GM12874 (cell line): ENCODE results near the gene SSH2.
A peak's percentile ranks its signal among the peaks of the same experiment; 100 is the strongest.

Experiments
- TF ChIP-seq, protein P1 (sequence below): IDR thresholded peaks from 2 replicates; pipeline ENCODE4 v1.5.1; 2011; ENCODE audit warnings: low read depth, mild to moderate bottlenecking, control low read depth, low read length, moderate library complexity; ENCODE audit not compliant: insufficient read depth

Gene SSH2

DNA sequence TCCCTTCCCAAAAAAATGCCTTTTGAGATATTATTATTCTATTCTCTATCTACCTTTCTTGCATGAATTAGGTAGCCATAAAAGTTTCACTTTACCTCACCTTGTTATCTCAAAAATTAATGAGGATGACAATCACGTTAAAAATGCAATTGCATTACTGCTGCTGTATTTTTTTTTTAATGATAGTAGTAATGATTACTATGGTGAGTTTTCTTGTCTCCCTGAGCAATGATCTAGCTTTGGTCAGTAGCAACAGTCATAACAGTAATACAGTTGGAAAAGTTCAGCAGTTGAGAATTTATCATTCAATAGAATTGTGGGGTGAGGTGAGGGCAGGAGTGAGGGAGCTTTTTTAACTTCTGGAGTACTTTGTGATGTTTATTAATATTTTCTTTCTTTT lies 11.3 kb upstream of the SSH2 start, which contains the start of gene EFCAB5:
EFCAB5 (plus strand) TSS at position 301 of the 400 bp plus-strand sequence. CDS start 163 bp downstream, outside the sequence.
- TF ChIP-seq, protein P1, sequence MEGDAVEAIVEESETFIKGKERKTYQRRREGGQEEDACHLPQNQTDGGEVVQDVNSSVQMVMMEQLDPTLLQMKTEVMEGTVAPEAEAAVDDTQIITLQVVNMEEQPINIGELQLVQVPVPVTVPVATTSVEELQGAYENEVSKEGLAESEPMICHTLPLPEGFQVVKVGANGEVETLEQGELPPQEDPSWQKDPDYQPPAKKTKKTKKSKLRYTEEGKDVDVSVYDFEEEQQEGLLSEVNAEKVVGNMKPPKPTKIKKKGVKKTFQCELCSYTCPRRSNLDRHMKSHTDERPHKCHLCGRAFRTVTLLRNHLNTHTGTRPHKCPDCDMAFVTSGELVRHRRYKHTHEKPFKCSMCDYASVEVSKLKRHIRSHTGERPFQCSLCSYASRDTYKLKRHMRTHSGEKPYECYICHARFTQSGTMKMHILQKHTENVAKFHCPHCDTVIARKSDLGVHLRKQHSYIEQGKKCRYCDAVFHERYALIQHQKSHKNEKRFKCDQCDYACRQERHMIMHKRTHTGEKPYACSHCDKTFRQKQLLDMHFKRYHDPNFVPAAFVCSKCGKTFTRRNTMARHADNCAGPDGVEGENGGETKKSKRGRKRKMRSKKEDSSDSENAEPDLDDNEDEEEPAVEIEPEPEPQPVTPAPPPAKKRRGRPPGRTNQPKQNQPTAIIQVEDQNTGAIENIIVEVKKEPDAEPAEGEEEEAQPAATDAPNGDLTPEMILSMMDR: no peak

DNA sequence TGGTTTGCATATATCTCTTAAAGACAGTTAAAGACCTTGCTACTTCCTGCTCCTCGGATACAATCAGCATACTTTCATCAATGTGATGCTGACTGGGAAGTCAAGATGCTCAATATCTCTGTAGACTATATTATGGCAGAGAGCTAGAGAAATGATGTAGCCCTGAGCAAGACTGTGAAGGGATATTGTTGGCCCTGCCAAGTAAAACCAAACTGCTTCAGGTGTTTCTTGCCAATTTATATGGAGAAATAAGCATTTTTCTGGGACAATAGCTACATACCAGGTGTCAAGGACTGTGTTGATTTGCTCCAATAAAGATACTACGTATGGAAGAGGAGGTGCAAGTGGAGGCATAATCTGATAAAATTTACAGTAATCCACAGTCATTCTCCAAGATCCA lies 6.7 kb upstream of the SSH2 start:
- TF ChIP-seq, protein P1: no peak

DNA sequence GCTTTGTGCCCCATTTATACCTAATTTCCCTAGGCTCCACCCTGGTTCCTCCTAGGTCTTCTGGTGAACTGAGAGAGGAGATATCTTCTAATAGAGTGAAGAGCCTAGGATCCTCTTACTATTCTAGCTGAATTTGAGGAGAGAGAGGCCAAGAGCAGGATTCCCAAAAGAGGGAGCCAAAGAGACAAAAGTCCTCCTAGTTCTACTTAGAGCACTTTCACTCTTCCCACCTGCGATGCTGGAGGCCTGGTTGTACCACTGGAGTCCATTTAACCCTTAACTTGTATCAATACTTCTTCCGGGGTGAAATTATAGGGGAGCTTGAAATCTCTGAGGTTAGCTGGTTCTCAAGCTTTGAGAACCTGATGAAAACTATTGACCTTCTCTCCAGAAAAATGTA lies 3.4 kb upstream of the SSH2 start:
- TF ChIP-seq, protein P1: no peak

DNA sequence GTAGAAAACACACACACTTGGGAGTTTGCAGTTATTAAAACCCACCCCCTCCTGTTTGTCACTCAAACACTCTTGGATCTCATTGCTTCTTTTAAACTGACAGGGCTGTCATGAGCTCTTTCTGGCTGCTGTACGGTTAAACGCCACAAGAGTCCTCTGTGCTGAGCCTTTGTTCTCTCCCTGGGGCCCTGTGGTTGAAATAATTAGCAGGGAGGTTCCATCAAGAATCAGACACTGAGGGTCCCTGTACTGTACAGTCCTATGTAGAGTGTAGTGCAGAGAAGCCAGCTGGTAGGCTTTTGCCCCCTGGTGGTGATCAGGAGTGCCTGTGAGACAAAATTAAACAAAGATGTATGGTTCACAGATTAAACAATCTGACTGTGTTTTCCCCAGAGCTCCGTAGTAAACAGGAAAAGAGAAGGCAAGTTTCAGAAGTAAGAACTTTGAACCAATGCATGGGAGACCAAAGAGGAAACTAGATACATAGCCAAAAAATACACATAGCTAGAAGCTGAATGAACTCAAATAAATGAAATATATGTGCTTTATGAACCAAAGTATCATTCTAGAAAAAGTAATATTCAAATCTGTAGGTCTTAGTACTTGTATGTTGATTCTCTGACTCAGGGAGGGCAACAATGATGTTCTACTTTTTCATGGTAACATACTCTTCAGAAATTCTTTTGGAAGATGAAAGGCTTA lies 1.4 kb upstream of the SSH2 start:
- TF ChIP-seq, protein P1: peak; percentile 80

DNA sequence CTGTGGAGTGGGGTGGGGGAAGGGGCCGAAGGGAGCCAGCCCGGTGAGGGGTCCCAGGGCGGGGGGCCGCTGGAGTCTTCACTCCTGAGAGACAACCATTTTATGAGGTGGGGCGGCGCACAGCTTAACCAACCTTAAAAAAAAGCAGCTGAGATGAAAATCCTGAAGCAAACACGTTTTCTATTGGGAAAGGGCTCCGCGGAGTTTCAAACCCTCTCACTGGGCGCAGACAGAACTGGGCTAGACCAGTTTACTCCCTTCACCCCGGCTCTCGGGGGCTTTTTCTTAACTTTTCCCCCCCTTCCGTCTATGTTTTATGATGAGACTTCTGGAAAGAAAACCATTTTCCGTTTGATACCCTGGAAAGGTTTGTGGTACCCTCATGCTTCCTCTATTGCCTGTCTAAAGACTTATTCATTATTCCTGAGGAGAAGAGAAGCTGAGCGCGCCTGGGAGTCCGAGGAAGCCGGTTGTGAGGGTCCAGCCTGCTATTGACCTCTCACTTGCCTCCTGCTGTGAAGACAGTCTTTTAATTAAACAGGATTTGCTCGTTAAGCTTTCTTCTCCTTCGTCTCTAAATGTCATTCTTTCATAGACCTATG lies 482 bp upstream of the SSH2 start:
- TF ChIP-seq, protein P1: no peak

DNA sequence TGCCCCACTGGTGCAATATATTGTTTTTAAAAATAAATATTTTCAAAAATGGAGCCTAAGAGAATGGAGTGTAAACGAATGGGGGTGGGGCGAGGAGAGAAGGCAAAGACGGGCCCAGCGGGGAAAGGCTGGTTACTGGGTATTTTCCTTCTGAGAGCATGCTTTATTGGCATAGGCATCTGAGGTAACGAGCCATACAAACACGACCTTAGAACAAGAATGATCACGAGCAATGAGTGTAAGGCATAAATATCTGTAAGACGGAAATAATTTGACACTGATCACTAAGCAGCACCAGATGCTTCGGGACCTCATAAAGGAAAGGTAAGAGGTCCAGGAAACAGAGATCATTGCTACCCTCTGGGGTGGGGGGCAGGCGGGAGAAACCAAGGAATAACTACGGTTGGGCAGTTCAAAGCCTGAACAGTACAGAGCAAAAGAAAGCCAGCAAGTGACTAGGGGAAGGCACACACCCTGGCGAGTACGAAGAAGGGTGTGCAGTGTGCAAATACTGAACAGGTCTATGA lies 959 bp downstream of the SSH2 start:
- TF ChIP-seq, protein P1: no peak

DNA sequence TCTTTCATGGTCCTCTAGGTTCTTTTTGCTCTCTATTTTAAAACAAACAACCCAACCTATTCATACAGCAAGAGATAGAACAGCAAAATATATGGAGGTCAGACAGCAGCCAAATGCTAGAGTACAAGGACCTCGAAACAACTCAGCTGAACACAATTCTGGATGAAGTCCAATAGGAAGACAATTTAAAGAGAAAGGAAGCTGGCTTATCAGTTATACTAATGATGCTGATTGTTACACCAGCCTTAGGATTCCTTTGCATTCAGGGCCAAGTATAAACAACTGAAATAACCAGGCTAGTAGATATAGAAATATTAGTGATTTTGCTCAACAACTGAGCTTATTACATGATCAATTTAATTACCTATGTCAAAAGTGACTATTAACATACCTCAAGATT lies 2.5 kb downstream of the SSH2 start:
- TF ChIP-seq, protein P1: no peak
